ENCODE data around the gene USP43.

Gene USP43

GRCh38 chr17:9707948-9708347, 62.6 kb downstream of the USP43 start:
- no peak for DNase-seq

GRCh38 chr17:9714801-9715200, 69.5 kb downstream of the USP43 start:
- DNase-seq = no peak

- no peak for DNase-seq
Measured at GRCh38 chr17:9715503-9716016, 70.2 kb downstream of the USP43 start.

- DNase-seq = peak; percentile 51
Measured at GRCh38 chr17:9725575-9725974, 80.3 kb downstream of the USP43 start.

GRCh38 chr17:9726291-9726690, 81.0 kb downstream of the USP43 start:
- DNase-seq = no peak

- DNase-seq = no peak
Measured at GRCh38 chr17:9728005-9728404, 82.7 kb downstream of the USP43 start.

GRCh38 chr17:9728564-9728963, 83.2 kb downstream of the USP43 start:
- DNase-seq = no peak

GRCh38 chr17:9729034-9729650, 83.8 kb downstream of the USP43 start:
- peak; percentile 22 for DNase-seq

GRCh38 chr17:9729735-9730420, 84.6 kb downstream of the USP43 start:
- no peak for DNase-seq

GRCh38 chr17:9750524-9750923, 105.2 kb downstream of the USP43 start:
- no peak for DNase-seq

GRCh38 chr17:9755083-9755482, 109.8 kb downstream of the USP43 start:
- no peak for DNase-seq

GRCh38 chr17:9760266-9760665, 114.9 kb downstream of the USP43 start:
- no peak for DNase-seq

GRCh38 chr17:9763643-9764042, 118.3 kb downstream of the USP43 start:
- DNase-seq = no peak

- DNase-seq = no peak
Measured at GRCh38 chr17:9765322-9765721, 120.0 kb downstream of the USP43 start.

GRCh38 chr17:9766970-9767369, 121.7 kb downstream of the USP43 start:
- no peak for DNase-seq

GRCh38 chr17:9767432-9767991, 122.2 kb downstream of the USP43 start:
- DNase-seq = no peak

- DNase-seq = peak; percentile 18
Measured at GRCh38 chr17:9768381-9768934, 123.1 kb downstream of the USP43 start.

GRCh38 chr17:9769036-9769695, 123.8 kb downstream of the USP43 start:
- no peak for DNase-seq

GRCh38 chr17:9771465-9771864, 126.1 kb downstream of the USP43 start:
- DNase-seq = no peak

- DNase-seq = no peak
Measured at GRCh38 chr17:9772658-9773057, 127.3 kb downstream of the USP43 start.

- DNase-seq = no peak
Measured at GRCh38 chr17:9776911-9777310, 131.6 kb downstream of the USP43 start.

Measured in SHP77 treated with DMSO at 0.1 percent for 48 hours (cell line).